ENCODE measurements around the gene SH2D6. TPM values are rescaled to one million over a fixed set of nuclear protein-coding genes. Genes with fewer than 3 reads are reported as not detected.
"Not testable (repeated sequence)": the region's sequence is repeated elsewhere in the genome, so short reads cannot be mapped to it uniquely, and the experiment has no call there.

Gene SH2D6
- total RNA-seq, 1 donor from 2014 or later: not detected

DNA sequence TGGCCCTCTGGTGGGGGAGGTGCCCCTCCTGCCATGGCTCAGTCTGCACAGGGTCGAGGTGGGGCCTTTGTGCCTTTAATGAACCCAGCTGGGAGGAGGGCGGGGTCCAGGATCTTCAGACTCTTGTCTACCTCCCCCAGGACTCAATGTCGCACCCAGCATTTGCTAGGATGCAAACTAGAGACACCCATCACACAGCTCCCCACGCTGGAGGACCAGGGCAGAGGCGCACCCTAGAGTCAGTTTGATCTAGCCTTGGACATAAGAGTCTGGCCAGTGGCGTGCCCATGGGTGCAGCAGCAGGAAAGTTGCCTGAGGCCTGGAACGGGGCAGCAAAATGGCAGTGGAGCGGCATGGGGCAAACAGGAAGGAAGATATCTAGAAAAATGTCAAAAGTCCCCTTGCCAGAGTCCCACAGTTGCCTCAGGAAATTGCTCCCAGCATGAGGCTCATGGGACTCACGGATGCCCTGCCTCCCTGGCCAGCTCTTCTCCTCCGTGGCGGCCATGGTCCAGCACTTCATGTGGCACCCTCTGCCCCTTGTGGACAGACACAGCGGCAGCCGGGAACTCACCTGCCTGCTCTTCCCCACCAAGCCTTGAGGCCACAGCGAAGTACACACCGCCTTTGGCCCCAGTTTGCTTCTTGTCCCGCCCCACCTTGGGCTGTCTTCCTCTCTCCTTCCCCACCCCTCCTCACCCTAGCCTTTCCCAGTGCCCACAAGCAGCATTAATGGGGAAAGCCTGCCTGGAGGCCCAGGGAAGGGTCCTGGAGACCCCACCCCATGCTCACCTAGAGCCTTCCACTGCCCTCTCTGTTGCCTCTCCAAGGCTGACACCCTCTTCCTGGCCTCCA is 17.7 kb downstream of the SH2D6 start:
- DNase-seq (no peak), ATAC-seq (no peak)
- intact Hi-C loops (cut with micrococcal nuclease): no loop called here

DNA sequence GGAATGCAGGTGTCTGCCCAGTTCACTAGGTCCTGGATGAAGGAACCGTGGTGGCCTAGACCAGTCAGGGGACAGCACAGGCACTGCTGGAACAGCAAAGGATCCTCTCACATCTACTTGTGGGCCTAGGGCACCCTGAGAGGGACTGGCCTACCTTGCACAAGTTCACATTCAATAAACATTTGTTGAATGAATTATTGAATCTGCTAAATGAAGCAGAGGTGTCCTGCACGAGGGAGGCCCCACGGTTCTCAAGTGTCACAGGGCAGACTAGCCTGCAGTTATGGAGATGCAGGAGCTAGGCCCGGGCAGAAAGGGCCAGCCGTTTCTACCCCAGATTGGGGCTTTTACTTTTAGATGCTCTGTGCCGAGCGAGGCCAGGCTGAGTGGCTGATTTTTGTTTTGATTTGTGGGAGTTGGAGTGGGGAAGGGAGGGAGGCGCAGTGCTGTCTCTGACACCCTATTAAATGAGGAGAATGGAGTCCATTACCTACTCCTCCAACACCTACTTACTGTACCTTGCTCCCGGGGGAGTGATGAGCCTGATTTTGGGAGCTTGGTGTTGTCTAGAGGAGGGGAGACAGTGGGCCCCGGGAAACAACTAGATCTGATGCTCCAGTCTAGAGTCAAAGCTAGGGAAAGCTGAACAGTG is 18.4 kb downstream of the SH2D6 start:
- no peak for ATAC-seq
- DNase-seq: no peak
- intact Hi-C loops (cut with micrococcal nuclease): no loop called here

DNA sequence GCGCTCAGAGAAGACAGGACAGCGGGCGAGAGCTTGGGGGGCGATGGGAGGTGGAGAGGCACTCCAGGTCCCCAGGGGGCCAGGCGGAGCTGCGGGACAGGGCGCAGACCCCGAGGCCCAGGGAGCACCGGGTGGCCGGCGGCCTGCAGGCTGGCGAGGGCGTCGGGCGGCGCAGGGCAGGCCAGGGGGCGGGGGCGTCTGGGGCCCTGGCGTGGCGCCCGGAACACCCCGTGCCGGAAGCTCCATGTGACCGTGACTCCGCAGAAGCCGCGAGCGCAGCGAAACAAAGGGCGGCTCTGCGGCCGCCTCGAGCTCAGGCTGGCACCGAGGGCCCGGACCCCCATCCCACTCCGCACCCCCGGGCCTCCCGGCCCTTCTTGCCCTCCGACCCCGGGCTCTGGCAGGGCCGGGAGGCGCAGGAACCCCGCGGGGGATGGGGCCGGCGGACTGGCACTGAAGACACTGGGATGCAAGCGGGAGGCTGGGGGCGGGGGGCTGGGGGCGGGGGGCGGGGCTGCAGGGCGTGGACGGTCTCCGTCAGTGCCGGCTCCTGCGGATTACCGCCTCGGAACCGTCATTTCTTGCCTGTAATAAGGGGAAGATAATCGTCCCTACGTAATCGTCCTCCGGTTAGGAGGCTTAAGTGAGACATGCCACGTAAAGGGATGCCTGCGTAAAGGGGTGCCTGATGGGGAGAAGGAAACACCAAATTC is 19.1 kb downstream of the SH2D6 start:
- intact Hi-C loops (cut with micrococcal nuclease): no loop called here
- DNase-seq (peak; percentile 95), ATAC-seq (peak; percentile 83)

DNA sequence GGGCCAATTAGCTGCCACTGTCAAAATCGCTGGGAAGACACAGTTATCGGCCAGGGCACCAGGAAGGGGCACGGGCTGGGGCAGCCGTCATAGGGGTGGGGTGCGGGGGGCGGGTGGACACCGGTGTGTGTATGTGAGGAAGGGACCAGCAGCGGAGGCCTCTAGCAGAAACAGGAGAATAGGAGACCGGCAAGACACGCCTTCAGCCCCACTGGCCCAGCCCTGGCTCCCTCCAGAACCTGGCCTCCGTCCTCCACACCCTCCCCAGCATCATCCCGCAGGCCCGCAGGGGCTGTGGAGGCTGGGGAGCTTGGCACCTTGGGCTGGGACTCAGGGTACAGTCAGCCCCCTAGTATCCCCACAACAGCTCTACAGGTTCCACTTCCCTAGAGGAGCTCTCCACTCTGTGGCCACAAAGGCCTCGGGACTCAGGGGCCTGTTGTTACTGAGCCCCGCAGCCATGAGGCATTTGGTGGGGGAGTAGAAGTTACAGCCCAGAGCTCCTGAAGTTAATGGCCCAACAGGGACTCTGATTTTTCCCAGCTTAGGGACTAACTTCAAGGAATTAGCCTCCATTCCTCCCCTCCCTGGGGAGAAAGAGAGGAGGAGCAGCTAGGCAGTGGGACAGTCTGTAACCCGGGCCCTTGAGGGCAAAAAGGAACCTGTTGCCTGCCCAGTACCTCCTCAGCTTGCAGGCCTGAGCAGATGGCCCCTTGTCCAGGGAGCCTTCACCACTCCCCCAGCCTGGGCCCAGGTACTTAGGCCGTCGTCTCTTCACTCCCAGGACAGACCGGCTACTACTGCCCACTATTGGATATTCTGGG is 19.9 kb downstream of the SH2D6 start:
- DNase-seq (peak; percentile 64), ATAC-seq (peak; percentile 25)
- intact Hi-C loops (cut with micrococcal nuclease): no loop called here

DNA sequence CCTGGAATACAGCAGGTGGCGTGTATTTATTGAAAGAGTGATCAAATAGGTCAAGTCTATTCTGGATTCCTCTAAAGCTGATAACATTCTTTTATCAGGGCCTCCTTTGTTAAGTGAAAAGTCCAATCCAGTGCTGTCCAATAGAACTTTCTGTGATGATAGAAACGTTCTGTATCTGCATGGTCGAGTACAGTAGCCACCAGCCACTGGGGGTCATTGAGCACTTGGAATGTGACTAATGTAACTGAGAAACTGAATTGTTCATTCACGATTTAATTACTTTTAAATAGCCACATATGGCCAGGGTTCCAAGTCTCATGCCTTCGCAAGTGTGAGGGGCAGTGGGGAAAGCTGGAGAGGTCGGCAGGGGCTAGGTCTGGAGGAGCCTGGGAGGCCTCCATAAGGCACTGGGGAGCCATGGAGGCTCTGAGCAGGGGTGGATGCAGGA is 20.5 kb downstream of the SH2D6 start:
- no peak for ATAC-seq
- no peak for DNase-seq
- intact Hi-C loops (cut with micrococcal nuclease): no loop called here

DNA sequence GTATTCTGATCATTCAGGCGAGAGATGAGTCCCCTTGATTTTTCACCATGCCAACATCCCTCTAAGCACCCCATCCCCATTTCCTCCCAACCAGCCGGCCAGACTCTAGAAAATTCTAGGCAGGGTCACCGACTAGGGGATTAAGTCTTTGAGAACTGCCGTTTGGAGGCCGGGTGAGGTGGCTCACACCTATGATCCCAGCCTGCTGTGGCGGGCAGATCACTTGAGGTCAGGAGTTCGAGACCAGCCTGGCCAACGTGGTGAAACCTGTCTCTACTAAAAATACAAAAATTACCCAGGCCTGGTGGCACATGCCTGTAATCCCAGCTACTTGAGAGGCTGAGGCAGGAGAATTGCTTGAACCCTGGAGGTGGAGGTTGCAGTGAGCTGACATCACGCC is 21.1 kb downstream of the SH2D6 start:
- intact Hi-C loops (cut with micrococcal nuclease); DNase-seq: not testable (repeated sequence)

DNA sequence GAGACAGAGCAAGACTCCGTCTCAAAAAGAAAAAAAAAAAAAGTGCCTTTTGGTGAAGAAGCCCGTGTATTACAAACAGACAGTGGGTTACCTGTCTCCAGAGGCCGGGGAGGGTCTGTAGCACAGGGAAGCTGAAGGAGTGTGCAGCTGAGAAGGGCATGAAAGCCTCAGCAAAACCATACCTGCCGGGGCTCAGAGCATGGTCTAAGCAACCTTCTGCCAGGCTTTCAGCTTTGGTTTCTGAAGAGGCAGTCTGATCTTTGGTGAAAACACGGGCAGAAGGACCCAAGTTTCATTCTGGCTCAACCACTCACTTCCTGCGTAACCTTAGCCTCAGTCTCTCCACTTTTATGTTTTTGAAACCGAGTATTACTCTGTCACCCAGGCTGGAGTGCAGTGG is 21.5 kb downstream of the SH2D6 start:
- intact Hi-C loops (cut with micrococcal nuclease): no loop called here
- DNase-seq: no peak
- ATAC-seq: no peak

More for the DNA sequence above, 21.1 kb downstream of the SH2D6 start:
- ATAC-seq: not testable (repeated sequence)

DNA sequence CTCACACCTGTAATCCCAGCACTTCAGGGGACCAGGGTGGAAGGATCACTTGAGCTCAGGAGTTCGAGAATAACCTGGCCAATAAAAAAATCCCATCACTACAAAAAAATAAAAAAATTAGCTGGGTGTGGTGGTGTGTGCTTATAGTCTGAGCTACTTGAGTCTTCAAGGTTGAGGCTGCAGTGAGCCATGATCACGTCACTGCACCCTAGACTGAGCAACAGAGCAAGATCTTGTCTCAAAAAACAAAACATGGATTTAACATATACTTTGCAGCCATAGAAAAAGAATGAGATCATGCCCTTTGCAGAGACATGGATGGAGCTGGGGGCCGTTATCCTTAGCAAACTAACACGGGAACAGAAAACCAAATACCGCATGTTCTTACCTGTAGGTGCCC is 22.2 kb downstream of the SH2D6 start:
- ATAC-seq: no peak
- no peak for DNase-seq
- intact Hi-C loops (cut with micrococcal nuclease): no loop called here

DNA sequence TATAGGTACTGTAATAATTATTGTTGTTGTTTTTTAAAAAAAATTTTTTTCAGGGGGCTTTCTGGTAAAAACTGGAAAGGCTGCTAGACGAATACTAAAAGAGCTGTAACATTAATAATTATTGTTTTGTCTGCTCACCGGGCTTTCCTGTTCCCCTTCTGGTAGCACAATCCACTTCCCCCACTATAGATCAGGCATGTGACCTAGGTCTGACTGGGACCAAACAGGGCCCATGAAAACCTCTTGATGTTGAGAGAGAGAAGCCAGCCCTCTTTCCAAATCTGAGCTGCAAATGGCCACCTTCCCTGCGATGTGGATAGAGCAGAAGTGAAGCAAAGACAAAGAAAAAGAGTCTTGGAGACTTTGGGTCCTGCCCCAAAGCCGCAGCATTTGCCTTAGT is 23.4 kb downstream of the SH2D6 start:
- DNase-seq (no peak), ATAC-seq (no peak)
- intact Hi-C loops (cut with micrococcal nuclease): no loop called here

DNA sequence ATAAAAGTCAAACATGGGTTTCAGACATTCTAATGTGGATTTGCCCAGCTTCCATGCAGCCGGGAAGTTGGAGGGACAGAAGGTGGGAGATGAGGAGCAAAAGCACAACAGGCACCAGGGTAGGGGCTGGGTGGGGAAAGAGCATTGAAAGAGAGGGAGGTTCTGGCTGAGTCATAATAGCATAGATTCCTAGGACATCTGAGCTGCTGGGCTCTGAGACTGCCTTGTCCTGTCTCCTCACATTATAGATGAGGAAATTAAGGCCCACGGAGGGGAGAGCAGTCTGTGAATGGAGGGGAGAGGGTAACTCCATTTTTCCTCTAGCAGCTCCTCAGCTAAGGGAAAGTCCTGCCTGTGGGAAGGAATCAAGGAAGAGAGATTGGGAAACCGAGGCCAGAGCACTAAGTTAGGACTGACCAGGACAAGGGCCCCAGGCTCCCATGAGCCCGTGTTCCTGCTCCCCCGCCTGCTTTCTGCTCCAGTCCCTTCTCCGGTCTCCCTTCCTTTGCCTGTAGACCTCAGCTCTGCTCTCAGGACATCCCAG is 26.2 kb downstream of the SH2D6 start:
- DNase-seq: no peak
- intact Hi-C loops (cut with micrococcal nuclease): no loop called here
- ATAC-seq: no peak

DNA sequence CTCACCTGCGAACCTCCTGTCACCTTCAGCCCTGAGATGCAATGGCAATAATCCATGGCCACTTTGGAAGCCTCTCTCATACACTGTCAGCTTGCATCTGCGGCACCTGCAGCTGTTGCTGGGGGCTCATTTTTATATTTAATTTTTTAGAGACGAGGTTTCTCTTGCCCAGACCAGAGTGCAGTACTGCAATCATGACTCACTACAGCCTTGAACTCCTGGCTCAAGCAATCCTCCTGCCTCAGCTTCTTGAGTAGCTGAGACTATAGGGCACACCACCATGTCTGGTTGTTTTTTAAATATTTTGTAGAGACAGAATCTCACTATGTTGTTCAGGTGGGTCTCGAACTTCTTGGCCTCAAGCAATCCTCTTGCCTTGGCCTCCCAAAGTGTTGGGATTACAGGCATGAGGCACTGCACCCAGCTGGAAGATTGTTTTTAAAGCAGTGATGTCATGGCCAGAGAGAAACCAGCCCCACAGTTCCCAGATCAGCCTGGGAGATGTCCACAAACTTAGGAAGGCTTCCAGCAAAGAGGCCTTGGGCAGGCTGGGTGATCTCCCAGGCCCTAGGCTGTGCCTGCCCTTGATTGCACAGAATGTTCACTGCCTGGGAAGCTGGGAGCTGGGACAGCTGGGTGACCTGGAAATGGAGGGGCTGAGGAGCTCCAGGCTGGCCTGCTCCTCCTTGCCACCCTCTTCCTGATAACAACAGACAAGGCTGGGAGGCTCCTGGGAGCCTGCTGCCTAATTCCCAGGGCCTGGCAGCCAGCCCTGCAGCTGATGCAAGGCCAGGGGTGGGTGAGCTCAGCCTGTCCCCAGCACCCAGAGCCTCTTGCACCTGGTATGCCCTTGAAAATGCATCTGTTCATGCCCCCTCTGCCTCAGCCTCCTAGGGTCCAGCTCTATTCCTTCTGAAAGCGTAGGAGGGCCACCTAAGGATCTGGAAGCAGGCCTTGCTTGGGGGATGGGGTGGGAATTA is 27.1 kb downstream of the SH2D6 start:
- ATAC-seq (peak; percentile 84), DNase-seq (peak; percentile 68)
- intact Hi-C loops (cut with micrococcal nuclease): no loop called here

DNA sequence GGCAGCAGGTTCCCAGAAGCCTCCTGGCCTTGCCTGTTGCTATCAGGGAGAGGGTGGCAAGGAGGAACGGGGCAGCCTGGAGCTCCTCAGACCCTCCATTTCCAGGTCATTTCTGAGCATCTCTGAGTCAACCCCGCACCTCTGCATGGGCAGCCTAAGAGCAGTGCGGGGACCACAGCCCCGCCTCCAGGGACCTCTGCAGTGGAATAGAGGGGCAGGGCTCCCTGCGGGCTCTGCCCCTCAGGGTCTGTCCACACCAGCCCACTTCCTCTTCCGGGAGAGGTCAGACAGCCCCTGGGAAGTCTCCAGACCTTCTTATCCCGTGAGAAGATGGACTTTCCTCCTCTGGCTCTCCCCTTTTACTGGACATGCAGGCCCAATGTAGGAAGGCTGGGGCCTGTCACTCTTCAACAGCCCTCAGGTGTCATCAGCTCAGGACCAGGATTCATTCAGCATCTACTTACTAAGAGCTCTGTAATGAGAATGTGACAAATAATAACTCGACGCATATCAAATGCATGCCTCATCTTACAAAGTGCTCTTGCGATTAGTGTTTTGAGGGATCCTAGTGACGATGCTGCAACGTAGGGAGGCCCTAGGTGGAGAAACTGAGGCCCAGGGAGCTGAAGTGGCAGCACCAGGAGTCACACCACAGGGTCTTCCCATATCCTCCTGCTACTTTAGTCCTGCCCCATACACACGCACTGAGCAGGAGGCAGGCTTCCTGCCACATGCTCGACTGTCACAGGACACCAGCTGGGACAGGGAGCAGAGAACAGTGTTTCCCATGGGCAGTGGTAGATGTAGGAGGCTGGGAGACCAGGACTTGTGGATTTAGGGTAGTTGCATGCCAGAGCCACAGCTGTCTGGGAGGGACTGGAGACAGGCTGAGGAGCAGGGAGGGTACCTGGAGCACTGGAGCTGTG is 28.0 kb downstream of the SH2D6 start:
- no peak for DNase-seq
- peak; percentile 8 for ATAC-seq
- intact Hi-C loops (cut with micrococcal nuclease): no loop called here

DNA sequence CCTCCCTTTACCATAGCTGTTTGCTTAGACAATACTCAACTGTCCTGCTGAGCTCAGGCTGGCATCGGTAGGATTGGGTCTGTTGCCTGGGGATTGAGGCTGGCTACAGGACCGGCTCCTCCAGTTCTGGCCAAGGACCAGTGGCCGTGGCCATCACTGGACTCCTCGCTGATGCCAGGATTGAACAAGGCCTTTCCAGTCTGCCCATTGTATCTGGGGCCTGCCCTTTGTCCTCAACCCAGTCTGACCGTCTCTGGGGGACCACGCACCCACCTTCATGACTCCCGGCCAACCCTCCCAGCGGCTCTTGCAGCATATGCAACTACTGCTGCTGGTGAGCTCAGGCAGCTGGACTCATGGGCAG is 28.7 kb downstream of the SH2D6 start:
- ATAC-seq (no peak), DNase-seq (no peak)
- intact Hi-C loops (cut with micrococcal nuclease): no loop called here

DNA sequence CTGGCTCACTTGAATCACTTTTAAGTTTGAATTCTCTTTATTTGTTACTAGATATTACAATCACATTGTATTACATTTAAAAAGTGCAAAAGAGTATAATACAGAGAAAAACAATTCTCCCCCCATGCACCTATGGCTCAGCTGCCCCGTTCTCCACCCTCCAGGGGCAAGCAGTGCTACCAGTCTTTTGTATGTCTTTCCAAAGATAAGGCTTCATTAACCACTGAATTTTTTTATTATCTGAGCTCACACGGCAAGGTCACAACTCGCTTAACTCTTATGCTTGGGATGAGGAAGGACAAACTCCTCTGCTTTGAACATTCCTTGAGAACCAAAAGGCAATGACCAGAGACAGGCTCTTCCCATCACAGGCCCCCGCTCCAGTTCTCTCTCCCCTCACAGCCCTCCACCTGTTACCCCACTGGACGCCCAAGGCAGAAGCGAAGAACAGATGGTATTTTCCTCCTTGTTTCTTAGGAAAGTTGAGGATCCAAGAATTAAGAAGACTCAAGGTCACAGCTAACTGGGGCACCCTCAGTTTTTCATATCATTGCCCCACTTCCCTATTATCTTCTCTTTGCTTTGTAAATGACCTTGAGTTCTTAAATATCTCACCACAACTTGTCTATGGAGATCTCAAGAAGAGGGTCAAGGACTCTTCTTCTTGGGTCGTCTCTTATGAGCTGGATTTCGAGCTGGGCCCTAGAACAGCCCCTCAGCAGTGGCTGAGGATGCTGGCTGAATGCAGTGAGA is 30.1 kb downstream of the SH2D6 start:
- intact Hi-C loops (cut with micrococcal nuclease): no loop called here
- DNase-seq (no peak), ATAC-seq (no peak)

DNA sequence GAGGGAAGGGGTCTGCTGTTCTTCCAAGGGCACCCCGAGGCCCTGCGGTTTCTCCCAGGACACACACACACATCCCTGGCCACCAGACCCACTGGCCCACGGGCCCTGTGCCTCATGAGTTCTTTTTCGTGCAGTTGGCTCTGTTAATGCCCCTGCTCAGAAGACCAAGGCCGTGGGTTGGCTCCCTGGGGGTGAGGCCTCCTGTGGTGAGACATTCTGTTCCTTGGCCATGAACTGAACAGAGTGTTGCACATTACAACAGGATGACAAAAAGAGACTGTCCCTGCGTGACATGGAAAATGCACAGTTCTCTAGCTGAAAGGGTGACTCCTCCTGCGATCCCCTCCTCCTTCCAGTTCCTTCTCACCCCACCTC is 30.7 kb downstream of the SH2D6 start:
- intact Hi-C loops (cut with micrococcal nuclease): no loop called here
- ATAC-seq: no peak

DNA sequence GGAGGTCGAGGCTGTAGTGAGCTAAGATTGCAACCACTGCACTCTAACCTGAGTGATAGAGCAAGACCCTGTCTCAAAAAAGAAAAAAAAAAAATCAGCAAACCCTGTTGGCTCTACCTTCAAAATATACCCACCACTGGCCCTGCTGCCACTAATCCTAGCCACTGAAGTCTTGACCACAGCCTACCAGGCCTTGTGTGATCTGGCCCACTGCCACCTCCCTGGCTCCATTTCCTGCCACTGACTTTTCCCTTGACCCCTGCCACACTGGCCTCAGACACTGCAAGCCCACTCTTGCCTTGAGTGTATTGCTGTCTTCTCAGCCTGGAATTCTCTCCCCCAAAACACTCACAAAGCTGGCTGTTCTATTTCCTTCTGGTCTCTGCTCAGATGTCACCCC is 33.7 kb downstream of the SH2D6 start:
- ATAC-seq (no peak), DNase-seq (no peak)
- intact Hi-C loops (cut with micrococcal nuclease): no loop called here

More for the DNA sequence above, 30.7 kb downstream of the SH2D6 start:
- DNase-seq: no peak

Data from left ventricle myocardium superior (tissue), 1 donor.